Liver (tissue), 9 donors: ENCODE data around the gene PAX9. TPM values are rescaled to one million over a fixed set of nuclear protein-coding genes. Genes with fewer than 3 reads are reported as not detected.

ENCODE experiments used
- DNase-seq: peaks from one replicate; pipeline ENCODE4 v3.0.0-alpha.2; 2017; ENCODE audit warnings: low spot score
- H3K27ac ChIP-seq, 2 donors: one replicate each; pipeline ENCODE4 v1.7.0; 2013; ENCODE audit warnings: inconsistent platforms in 2 of 2, low read length in 2 of 2, control low read depth in 1 of 2, low read depth in 1 of 2, mild to moderate bottlenecking in 1 of 2
- H3K27me3 ChIP-seq, 4 donors: one replicate each; pipeline versions ENCODE4 v1.6.1 to v1.7.0; 2013; ENCODE audit warnings: low read length in 3 of 4, inconsistent platforms in 1 of 4, mild to moderate bottlenecking in 1 of 4, moderate library complexity in 1 of 4; ENCODE audit not compliant: control insufficient read depth in 4 of 4, insufficient read depth in 4 of 4
- H3K36me3 ChIP-seq, 4 donors: one replicate each; pipeline versions ENCODE4 v1.6.1 to v1.7.0; 2013; ENCODE audit warnings: low read length in 3 of 4, mild to moderate bottlenecking in 3 of 4, low read depth in 1 of 4, moderate library complexity in 1 of 4; ENCODE audit not compliant: control insufficient read depth in 4 of 4, insufficient read depth in 3 of 4
- H3K4me1 ChIP-seq, 4 donors: one replicate each; pipeline versions ENCODE4 v1.6.1 to v1.7.0; 2013; ENCODE audit warnings: low read length in 3 of 4, mild to moderate bottlenecking in 3 of 4, moderate library complexity in 1 of 4; ENCODE audit not compliant: control insufficient read depth in 4 of 4, insufficient read depth in 4 of 4
- H3K4me3 ChIP-seq, 3 donors: one replicate each; pipeline versions ENCODE4 v1.6.1 to v1.7.0; 2013; ENCODE audit warnings: low read length in 3 of 3, control low read depth in 1 of 3, low read depth in 1 of 3, mild to moderate bottlenecking in 1 of 3
- H3K9ac ChIP-seq, 2 donors: one replicate each; pipeline ENCODE4 v1.7.0; 2013; ENCODE audit warnings: low read length in 2 of 2, mild to moderate bottlenecking in 2 of 2, moderate library complexity in 2 of 2, control low read depth in 1 of 2, low read depth in 1 of 2
- H3K9me3 ChIP-seq, 4 donors: one replicate each; pipeline versions ENCODE4 v1.6.1 to v1.7.0; 2013; ENCODE audit warnings: low read length in 3 of 4; ENCODE audit not compliant: control insufficient read depth in 4 of 4
- EGR1 ChIP-seq, 2 donors: IDR thresholded peaks; 2 replicates each; pipeline ENCODE4 v1.6.1; 2016 to 2018; ENCODE audit warnings: antibody characterized with exemption in 2 of 2, low read depth in 2 of 2
- FOXA1 ChIP-seq: IDR thresholded peaks from 2 replicates; pipeline ENCODE4 v1.6.1; 2016; ENCODE audit warnings: antibody characterized with exemption
- FOXA2 ChIP-seq: IDR thresholded peaks from 2 replicates; pipeline ENCODE4 v1.6.1; 2016; ENCODE audit warnings: antibody characterized with exemption
- GABPA ChIP-seq, 2 donors: IDR thresholded peaks in 1 of 2; conservative IDR thresholded peaks in 1 of 2; 2 replicates each; pipeline ENCODE4 v1.6.1; 2016; ENCODE audit warnings: antibody characterized with exemption in 2 of 2, mild to moderate bottlenecking in 1 of 2, moderate library complexity in 1 of 2
- HNF4G ChIP-seq: IDR thresholded peaks from 2 replicates; pipeline ENCODE4 v1.6.1; 2016; ENCODE audit warnings: antibody characterized with exemption
- JUND ChIP-seq, 2 donors: IDR thresholded peaks; 2 replicates each; pipeline ENCODE4 v1.6.1; 2016; ENCODE audit warnings: antibody characterized with exemption in 2 of 2
- NR2F2 ChIP-seq: IDR thresholded peaks from 2 replicates; pipeline ENCODE4 v1.6.1; 2016; ENCODE audit warnings: antibody characterized with exemption
- RAD21 ChIP-seq, 2 donors: IDR thresholded peaks; 2 replicates each; pipeline ENCODE4 v1.6.1; 2016; ENCODE audit warnings: antibody characterized with exemption in 2 of 2, mild to moderate bottlenecking in 2 of 2
- RXRA ChIP-seq, 2 donors: IDR thresholded peaks; 2 replicates each; pipeline ENCODE4 v1.6.1; 2017 to 2018; ENCODE audit warnings: antibody characterized with exemption in 2 of 2, mild to moderate bottlenecking in 1 of 2
- SP1 ChIP-seq: IDR thresholded peaks from 2 replicates; pipeline ENCODE4 v1.6.1; 2018; ENCODE audit warnings: antibody characterized with exemption, mild to moderate bottlenecking
- TAF1 ChIP-seq: conservative IDR thresholded peaks from 2 replicates; pipeline ENCODE4 v1.6.1; 2016; ENCODE audit warnings: antibody characterized with exemption, mild to moderate bottlenecking
- YY1 ChIP-seq: IDR thresholded peaks from 2 replicates; pipeline ENCODE4 v1.6.1; 2016; ENCODE audit warnings: antibody characterized with exemption, mild to moderate bottlenecking
- WGBS: extraction: QIAGEN DNeasy Blood & Tissue Kit; methylation state at CpG from one replicate; pipeline ENCODE4 v1.1.7; 2013; 5-methylcytosine and 5-hydroxymethylcytosine counted together
- polyA plus RNA-seq, 2 donors: library from polyadenylated mRNA; stranded (reverse) in 1 of 2; unstranded in 1 of 2; fragments of 200-250 nt in 1 of 2; fragments of >200 nt in 1 of 2; fragmentation: Nextera tagmentation in 1 of 2; extraction: Ambion mirVana in 1 of 2; gene quantifications; one replicate each; pipeline versions ENCODE4 v1.2.1 to v1.2.3, GENCODE V29; 2013 to 2015
- total RNA-seq, 2 donors: library from RNA; depleted of rRNA; stranded (reverse); fragments of >200 nt; gene quantifications; one replicate each; pipeline ENCODE4 v1.2.3, GENCODE V29; 2014
- TF ChIP-seq, protein P1 (sequence below): IDR thresholded peaks from 2 replicates; pipeline ENCODE4 v1.6.1; 2016; ENCODE audit warnings: antibody characterized with exemption
- TF ChIP-seq, protein P2 (sequence below): fragments of 150-350 bp; IDR thresholded peaks from 2 replicates; pipeline ENCODE4 v1.5.1; 2017; ENCODE audit warnings: improper control_type of control experiment, low read depth, low read length; ENCODE audit not compliant: missing input control
- TF ChIP-seq, protein P3 (sequence below): IDR thresholded peaks from 2 replicates; pipeline ENCODE4 v1.6.1; 2016; ENCODE audit warnings: antibody characterized with exemption
- TF ChIP-seq, protein P4 (sequence below): IDR thresholded peaks from 2 replicates; pipeline ENCODE4 v1.6.1; 2016; ENCODE audit warnings: antibody characterized with exemption, mild to moderate bottlenecking
- TF ChIP-seq, protein P5 (sequence below): IDR thresholded peaks from 2 replicates; pipeline ENCODE4 v1.6.1; 2016; ENCODE audit warnings: antibody characterized with exemption
- donor health status: healthy.
- donor health status: healthy.
- donor health status: healthy.
- donor health status: healthy.
- donor health status: healthy.

Gene PAX9
- total and polyA plus RNA-seq, 4 donors = 0.03 TPM; not detected in 3

DNA sequence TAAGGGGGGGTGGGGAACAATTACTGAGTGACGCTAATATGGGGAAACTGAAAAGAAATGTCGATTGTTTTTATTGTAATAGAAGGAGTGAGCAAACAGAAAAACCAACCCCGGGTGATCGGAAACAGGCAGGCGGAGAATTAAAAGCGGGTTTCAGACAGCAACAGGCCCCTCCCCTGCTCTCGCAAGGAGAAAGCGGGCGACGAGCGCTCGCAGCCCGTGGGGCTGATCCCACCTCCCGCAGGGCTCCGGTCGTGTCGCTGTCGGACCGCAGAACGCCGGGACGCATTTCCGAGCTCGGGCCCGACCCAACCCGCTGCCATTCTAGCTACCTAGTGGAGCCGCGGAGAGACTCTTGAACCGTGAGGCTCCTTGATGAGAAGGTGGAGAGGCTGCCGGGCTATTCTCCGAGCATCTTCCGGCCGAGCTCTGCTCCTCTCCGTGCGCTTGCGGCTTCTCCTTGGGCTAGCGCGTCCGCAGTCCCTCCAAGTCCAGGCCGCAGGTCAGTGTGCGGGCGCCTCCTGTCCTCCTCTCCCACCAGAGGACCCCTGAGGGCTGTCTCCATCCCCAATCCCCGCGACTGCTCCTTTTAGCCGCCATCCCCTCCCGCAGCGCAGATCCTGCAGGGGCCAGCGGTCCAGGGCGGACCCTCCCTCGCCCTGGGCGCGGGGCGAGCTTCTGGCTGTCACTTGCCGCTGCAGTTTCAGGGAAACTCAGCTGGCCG lies 4.1 kb upstream of the PAX9 start:
- Histone ChIP-seq H3K4me3 (peak overlapping the region in 1 of 3 donors; percentile 27), H3K36me3 (no peaks in the 10 kb centered on the region), H3K9me3 (peaks cover 0 to 5% (median 0%) of the 10 kb centered on the region in 4 donors), H3K27me3 (peaks cover 4 to 58% (median 36%) of the 10 kb centered on the region in 4 donors), H3K4me1 (peaks cover 10 to 31% (median 24%) of the 10 kb centered on the region in 4 donors), H3K27ac (no peak overlapping the region), H3K9ac (no peak overlapping the region)
- TF ChIP-seq, protein P1, sequence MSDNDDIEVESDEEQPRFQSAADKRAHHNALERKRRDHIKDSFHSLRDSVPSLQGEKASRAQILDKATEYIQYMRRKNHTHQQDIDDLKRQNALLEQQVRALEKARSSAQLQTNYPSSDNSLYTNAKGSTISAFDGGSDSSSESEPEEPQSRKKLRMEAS = no peak
- TF ChIP-seq FOXA2 = no peak
- TF ChIP-seq, protein P2, sequence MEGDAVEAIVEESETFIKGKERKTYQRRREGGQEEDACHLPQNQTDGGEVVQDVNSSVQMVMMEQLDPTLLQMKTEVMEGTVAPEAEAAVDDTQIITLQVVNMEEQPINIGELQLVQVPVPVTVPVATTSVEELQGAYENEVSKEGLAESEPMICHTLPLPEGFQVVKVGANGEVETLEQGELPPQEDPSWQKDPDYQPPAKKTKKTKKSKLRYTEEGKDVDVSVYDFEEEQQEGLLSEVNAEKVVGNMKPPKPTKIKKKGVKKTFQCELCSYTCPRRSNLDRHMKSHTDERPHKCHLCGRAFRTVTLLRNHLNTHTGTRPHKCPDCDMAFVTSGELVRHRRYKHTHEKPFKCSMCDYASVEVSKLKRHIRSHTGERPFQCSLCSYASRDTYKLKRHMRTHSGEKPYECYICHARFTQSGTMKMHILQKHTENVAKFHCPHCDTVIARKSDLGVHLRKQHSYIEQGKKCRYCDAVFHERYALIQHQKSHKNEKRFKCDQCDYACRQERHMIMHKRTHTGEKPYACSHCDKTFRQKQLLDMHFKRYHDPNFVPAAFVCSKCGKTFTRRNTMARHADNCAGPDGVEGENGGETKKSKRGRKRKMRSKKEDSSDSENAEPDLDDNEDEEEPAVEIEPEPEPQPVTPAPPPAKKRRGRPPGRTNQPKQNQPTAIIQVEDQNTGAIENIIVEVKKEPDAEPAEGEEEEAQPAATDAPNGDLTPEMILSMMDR = no peak
- no peak for TF ChIP-seq RAD21 (IDR thresholded peaks at IDR 0.05)
- no peak for TF ChIP-seq GABPA (IDR thresholded peaks at IDR 0.05 in 1 of 2, conservative IDR thresholded peaks at IDR 0.05 in 1 of 2)
- TF ChIP-seq HNF4G = no peak
- TF ChIP-seq RXRA (IDR thresholded peaks at IDR 0.05) = no peak
- no peak for TF ChIP-seq NR2F2
- no peak for TF ChIP-seq FOXA1
- TF ChIP-seq, protein P3, sequence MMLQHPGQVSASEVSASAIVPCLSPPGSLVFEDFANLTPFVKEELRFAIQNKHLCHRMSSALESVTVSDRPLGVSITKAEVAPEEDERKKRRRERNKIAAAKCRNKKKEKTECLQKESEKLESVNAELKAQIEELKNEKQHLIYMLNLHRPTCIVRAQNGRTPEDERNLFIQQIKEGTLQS = no peak
- TF ChIP-seq TAF1 = no peak
- TF ChIP-seq, protein P4, sequence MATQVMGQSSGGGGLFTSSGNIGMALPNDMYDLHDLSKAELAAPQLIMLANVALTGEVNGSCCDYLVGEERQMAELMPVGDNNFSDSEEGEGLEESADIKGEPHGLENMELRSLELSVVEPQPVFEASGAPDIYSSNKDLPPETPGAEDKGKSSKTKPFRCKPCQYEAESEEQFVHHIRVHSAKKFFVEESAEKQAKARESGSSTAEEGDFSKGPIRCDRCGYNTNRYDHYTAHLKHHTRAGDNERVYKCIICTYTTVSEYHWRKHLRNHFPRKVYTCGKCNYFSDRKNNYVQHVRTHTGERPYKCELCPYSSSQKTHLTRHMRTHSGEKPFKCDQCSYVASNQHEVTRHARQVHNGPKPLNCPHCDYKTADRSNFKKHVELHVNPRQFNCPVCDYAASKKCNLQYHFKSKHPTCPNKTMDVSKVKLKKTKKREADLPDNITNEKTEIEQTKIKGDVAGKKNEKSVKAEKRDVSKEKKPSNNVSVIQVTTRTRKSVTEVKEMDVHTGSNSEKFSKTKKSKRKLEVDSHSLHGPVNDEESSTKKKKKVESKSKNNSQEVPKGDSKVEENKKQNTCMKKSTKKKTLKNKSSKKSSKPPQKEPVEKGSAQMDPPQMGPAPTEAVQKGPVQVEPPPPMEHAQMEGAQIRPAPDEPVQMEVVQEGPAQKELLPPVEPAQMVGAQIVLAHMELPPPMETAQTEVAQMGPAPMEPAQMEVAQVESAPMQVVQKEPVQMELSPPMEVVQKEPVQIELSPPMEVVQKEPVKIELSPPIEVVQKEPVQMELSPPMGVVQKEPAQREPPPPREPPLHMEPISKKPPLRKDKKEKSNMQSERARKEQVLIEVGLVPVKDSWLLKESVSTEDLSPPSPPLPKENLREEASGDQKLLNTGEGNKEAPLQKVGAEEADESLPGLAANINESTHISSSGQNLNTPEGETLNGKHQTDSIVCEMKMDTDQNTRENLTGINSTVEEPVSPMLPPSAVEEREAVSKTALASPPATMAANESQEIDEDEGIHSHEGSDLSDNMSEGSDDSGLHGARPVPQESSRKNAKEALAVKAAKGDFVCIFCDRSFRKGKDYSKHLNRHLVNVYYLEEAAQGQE = no peak
- TF ChIP-seq, protein P5, sequence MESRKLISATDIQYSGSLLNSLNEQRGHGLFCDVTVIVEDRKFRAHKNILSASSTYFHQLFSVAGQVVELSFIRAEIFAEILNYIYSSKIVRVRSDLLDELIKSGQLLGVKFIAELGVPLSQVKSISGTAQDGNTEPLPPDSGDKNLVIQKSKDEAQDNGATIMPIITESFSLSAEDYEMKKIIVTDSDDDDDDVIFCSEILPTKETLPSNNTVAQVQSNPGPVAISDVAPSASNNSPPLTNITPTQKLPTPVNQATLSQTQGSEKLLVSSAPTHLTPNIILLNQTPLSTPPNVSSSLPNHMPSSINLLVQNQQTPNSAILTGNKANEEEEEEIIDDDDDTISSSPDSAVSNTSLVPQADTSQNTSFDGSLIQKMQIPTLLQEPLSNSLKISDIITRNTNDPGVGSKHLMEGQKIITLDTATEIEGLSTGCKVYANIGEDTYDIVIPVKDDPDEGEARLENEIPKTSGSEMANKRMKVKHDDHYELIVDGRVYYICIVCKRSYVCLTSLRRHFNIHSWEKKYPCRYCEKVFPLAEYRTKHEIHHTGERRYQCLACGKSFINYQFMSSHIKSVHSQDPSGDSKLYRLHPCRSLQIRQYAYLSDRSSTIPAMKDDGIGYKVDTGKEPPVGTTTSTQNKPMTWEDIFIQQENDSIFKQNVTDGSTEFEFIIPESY = no peak
- no peak for TF ChIP-seq SP1
- no peak for TF ChIP-seq EGR1 (IDR thresholded peaks at IDR 0.05; ENCODE audit: low read depth in 2 of 2)
- no peak for TF ChIP-seq YY1
- TF ChIP-seq JUND (IDR thresholded peaks at IDR 0.05) = no peak
- 6% methylated on average over 55 of the region's 55 CpGs for WGBS
- DNase-seq = no peak
